ENCODE results near the gene ZNF883. TPM values are rescaled to one million over a fixed set of nuclear protein-coding genes. Genes with fewer than 3 reads are reported as not detected.
A peak's percentile ranks its signal among the peaks of the same experiment; 100 is the strongest.

ZNF883 gene
- total RNA-seq, 3 donors from 2014 or later (not counting 1 experiment from before 2014, with no cell fraction given): 0.95 to 1.4 (median 0.97) TPM

DNA sequence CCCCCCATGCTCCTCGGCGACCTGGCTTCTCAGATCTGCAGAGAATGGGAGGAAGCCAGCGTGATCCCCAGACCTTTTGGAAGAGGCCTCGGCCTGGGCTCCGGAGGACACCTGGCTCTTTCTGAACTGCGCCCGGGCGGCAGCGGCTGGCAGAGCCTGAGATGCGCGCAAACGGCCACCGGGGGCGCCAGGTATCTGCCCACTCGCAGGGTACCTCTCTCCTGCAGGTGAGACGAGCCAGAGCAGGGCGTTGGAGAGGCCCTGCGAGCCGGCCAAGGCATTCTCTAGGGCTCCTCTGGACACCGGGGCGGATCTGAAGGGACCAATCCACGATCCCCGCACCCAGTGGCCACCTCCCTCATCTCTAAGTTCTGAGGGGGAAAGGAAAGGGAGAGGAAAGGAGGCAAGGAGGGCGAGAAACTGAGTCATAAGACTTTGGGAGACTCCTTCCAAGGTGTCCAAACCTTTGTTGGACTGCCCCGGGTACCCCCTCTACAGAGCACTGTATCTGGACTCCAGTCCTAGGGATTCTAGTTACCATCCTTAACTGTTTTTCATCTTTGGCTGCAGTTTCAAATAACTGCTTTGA is 66.3 kb downstream of the ZNF883 start:
- H3K27ac Mint-ChIP-seq: no peak overlapping the region
- peaks cover 9 to 19% of the 10 kb centered on the region in 2 donors for H3K27me3 Mint-ChIP-seq (ENCODE audit: low read depth in 2 of 2)
- no peak overlapping the region for H3K4me3 Mint-ChIP-seq
- H3K9me3 ChIP-seq (ENCODE audit: control insufficient read depth, insufficient read depth, low read length): peaks cover 7% of the 10 kb centered on the region
- H3K4me1 ChIP-seq (ENCODE audit: control insufficient read depth, insufficient read depth, low read length): no peaks in the 10 kb centered on the region
- WGBS (ENCODE audit: insufficient coverage): 35% methylated on average over 24 of the region's 25 CpGs
- H3K4me1 Mint-ChIP-seq: no peaks in the 10 kb centered on the region
- intact Hi-C loops (cut with micrococcal nuclease): no loop called here
- H3K36me3 ChIP-seq (ENCODE audit: control insufficient read depth, insufficient read depth, low read length): no peaks in the 10 kb centered on the region
- H3K4me3 ChIP-seq (ENCODE audit: low read length): no peak overlapping the region
- H3K9me3 Mint-ChIP-seq: peaks cover 7 to 12% of the 10 kb centered on the region in 2 donors
- H3K27ac ChIP-seq (ENCODE audit: low read length): no peak overlapping the region
- DNase-seq (no peak), ATAC-seq (no peak)
- TF ChIP-seq, protein P1, sequence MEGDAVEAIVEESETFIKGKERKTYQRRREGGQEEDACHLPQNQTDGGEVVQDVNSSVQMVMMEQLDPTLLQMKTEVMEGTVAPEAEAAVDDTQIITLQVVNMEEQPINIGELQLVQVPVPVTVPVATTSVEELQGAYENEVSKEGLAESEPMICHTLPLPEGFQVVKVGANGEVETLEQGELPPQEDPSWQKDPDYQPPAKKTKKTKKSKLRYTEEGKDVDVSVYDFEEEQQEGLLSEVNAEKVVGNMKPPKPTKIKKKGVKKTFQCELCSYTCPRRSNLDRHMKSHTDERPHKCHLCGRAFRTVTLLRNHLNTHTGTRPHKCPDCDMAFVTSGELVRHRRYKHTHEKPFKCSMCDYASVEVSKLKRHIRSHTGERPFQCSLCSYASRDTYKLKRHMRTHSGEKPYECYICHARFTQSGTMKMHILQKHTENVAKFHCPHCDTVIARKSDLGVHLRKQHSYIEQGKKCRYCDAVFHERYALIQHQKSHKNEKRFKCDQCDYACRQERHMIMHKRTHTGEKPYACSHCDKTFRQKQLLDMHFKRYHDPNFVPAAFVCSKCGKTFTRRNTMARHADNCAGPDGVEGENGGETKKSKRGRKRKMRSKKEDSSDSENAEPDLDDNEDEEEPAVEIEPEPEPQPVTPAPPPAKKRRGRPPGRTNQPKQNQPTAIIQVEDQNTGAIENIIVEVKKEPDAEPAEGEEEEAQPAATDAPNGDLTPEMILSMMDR (IDR thresholded peaks at IDR 0.05): no peak
- H3K27me3 ChIP-seq (ENCODE audit: control insufficient read depth, insufficient read depth, low read length): no peaks in the 10 kb centered on the region
- no peaks in the 10 kb centered on the region for H3K36me3 Mint-ChIP-seq

DNA sequence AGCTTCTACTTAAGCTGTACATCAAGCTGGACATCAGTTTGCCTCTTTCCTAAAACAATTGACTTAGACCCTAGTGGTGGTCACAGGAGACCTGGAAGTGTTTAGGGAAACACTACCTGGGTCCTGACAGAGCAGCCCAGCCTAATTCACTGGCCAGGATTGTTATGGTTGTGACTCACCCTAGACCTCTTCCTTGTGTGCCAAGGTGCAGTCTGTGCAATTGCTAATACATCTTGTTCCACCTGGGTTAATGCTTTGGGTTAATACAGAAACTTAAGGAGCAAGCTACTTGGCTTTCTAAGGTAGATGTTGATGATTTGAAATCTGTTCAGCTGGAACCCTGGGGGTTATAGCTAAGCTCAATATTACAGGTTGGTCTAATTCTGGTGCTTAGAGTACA is 72.6 kb downstream of the ZNF883 start:
- TF ChIP-seq, protein P1 (IDR thresholded peaks at IDR 0.05): no peak
- peaks cover 12 to 28% of the 10 kb centered on the region in 2 donors for H3K27me3 Mint-ChIP-seq (ENCODE audit: low read depth in 2 of 2)
- no peak overlapping the region for H3K4me3 ChIP-seq (ENCODE audit: low read length)
- no peaks in the 10 kb centered on the region for H3K36me3 ChIP-seq (ENCODE audit: control insufficient read depth, insufficient read depth, low read length)
- H3K27ac ChIP-seq (ENCODE audit: low read length): no peak overlapping the region
- no peaks in the 10 kb centered on the region for H3K36me3 Mint-ChIP-seq
- DNase-seq: no peak
- H3K9me3 ChIP-seq (ENCODE audit: control insufficient read depth, insufficient read depth, low read length): no peaks in the 10 kb centered on the region
- peaks cover 0 to 5% of the 10 kb centered on the region in 2 donors for H3K9me3 Mint-ChIP-seq
- intact Hi-C loops (cut with micrococcal nuclease): no loop called here
- no peak overlapping the region for H3K27ac Mint-ChIP-seq
- H3K4me1 ChIP-seq (ENCODE audit: control insufficient read depth, insufficient read depth, low read length): no peaks in the 10 kb centered on the region
- peaks cover 2% of the 10 kb centered on the region for H3K27me3 ChIP-seq (ENCODE audit: control insufficient read depth, insufficient read depth, low read length)
- no peak overlapping the region for H3K4me3 Mint-ChIP-seq
- no peak for ATAC-seq
- H3K4me1 Mint-ChIP-seq: no peaks in the 10 kb centered on the region

DNA sequence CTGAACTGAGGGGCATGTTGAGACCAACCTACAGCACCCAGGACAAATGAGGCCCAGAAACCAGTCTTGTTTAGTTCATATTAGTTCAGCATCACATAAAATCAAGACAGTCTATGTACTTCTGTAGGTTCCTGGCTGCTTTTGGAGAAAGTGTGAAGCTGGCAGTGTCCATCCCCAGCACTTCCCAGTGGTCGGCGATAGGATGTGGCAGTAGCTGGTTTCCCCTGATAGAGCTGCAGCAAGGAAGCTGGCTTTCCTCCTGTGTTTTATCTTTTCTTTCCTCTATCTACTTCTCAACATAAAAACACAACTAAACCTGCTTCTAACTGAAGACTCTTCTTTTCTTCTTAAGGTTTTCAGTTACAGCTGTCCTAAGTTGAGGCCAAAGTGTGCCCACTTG is 78.3 kb downstream of the ZNF883 start:
- Histone ChIP-seq H3K27ac (ENCODE audit: low read length) (no peak overlapping the region), H3K27me3 (ENCODE audit: control insufficient read depth, insufficient read depth, low read length) (peaks cover 4% of the 10 kb centered on the region), H3K4me1 (ENCODE audit: control insufficient read depth, insufficient read depth, low read length) (no peaks in the 10 kb centered on the region), H3K36me3 (ENCODE audit: control insufficient read depth, insufficient read depth, low read length) (no peaks in the 10 kb centered on the region), H3K9me3 (ENCODE audit: control insufficient read depth, insufficient read depth, low read length) (no peaks in the 10 kb centered on the region), H3K4me3 (ENCODE audit: low read length) (no peak overlapping the region)
- H3K9me3 Mint-ChIP-seq: no peaks in the 10 kb centered on the region
- H3K4me1 Mint-ChIP-seq: no peaks in the 10 kb centered on the region
- H3K27me3 Mint-ChIP-seq (ENCODE audit: low read depth in 2 of 2): peaks cover 11 to 20% of the 10 kb centered on the region in 2 donors
- intact Hi-C loops (cut with micrococcal nuclease): no loop called here
- WGBS (ENCODE audit: insufficient coverage): 13% methylated on average over 2 of the region's 2 CpGs
- H3K36me3 Mint-ChIP-seq: no peaks in the 10 kb centered on the region
- no peak overlapping the region for H3K4me3 Mint-ChIP-seq
- DNase-seq (no peak), ATAC-seq (no peak)
- TF ChIP-seq, protein P1 (IDR thresholded peaks at IDR 0.05): no peak
- no peak overlapping the region for H3K27ac Mint-ChIP-seq

DNA sequence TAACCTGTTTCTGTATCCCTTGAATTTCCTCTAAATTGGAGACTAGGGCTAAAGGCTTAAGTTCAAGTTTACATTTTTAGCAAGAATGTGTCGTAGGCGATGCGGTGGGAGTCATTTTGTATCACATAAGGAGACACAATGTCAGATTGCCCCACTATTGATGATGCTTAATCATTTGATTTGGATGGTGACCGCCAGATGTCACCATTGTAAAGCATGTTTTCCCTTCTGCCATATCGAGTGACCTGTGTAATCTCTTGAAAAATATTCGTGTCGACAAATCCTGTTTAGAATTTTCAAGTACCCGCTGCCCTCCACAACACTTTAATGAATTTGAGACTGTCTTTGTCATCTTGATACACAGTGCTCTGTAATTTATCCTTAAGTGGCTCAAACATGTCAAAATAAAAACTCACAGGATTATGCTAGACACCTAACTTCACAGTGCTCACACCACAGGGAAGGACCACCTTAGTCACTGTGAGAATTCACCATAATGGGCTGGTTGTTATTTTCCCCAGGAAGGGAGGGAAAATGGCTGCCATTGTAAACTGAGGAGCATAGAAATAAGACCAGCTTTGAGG is 86.8 kb downstream of the ZNF883 start:
- no peak for ATAC-seq
- no peaks in the 10 kb centered on the region for H3K9me3 Mint-ChIP-seq
- DNase-seq: peak in 1 of 2 donors; percentile 35
- H3K36me3 Mint-ChIP-seq: no peaks in the 10 kb centered on the region
- no peak overlapping the region for H3K27ac Mint-ChIP-seq
- H3K4me3 Mint-ChIP-seq: no peak overlapping the region
- TF ChIP-seq, protein P1 (IDR thresholded peaks at IDR 0.05): no peak
- no peaks in the 10 kb centered on the region for H3K4me1 Mint-ChIP-seq
- Histone ChIP-seq H3K4me3 (ENCODE audit: low read length) (no peak overlapping the region), H3K27ac (ENCODE audit: low read length) (no peak overlapping the region), H3K9me3 (ENCODE audit: control insufficient read depth, insufficient read depth, low read length) (no peaks in the 10 kb centered on the region), H3K4me1 (ENCODE audit: control insufficient read depth, insufficient read depth, low read length) (no peaks in the 10 kb centered on the region), H3K27me3 (ENCODE audit: control insufficient read depth, insufficient read depth, low read length) (peaks cover 2% of the 10 kb centered on the region), H3K36me3 (ENCODE audit: control insufficient read depth, insufficient read depth, low read length) (no peaks in the 10 kb centered on the region)
- intact Hi-C loops (cut with micrococcal nuclease): no loop called here
- H3K27me3 Mint-ChIP-seq (ENCODE audit: low read depth in 2 of 2): peaks cover 6 to 36% of the 10 kb centered on the region in 2 donors
- 43% methylated on average over 8 of the region's 8 CpGs for WGBS (ENCODE audit: insufficient coverage)
